AG04449 (cell line): Measurements from ENCODE around the gene DBNDD2.

ENCODE experiments used
- CTCF ChIA-PET: fragments of 350-600 bp; formaldehyde crosslinking; extraction: SDS; loops from one replicate; lab custom pipeline; 2021; ENCODE audit warnings: antibody characterized with exemption; lab: Yijun Ruan, JAX
- POLR2A ChIA-PET: fragments of 400-600, 350-600 bp; formaldehyde crosslinking; extraction: SDS; loops from one replicate; lab custom pipeline; 2020; ENCODE audit warnings: antibody characterized with exemption, inconsistent platforms; lab: Yijun Ruan, JAX
- DNase-seq: peaks from one replicate; pipeline ENCODE4 v3.0.0-alpha.2; 2010; ENCODE audit warnings: low read depth, low spot score
- H3K4me3 ChIP-seq: 2 replicates; pipeline ENCODE4 v1.5.1; 2011; ENCODE audit warnings: low read depth, mild to moderate bottlenecking, control low read depth, low read length
- TF ChIP-seq, protein P1 (sequence below): IDR thresholded peaks from one replicate; pipeline ENCODE4 v1.5.1; 2011; ENCODE audit warnings: mild to moderate bottlenecking, moderate library complexity, low read length, control low read depth, inconsistent platforms; ENCODE audit not compliant: insufficient read depth; ENCODE audit errors: missing control alignments

Gene DBNDD2

DNA sequence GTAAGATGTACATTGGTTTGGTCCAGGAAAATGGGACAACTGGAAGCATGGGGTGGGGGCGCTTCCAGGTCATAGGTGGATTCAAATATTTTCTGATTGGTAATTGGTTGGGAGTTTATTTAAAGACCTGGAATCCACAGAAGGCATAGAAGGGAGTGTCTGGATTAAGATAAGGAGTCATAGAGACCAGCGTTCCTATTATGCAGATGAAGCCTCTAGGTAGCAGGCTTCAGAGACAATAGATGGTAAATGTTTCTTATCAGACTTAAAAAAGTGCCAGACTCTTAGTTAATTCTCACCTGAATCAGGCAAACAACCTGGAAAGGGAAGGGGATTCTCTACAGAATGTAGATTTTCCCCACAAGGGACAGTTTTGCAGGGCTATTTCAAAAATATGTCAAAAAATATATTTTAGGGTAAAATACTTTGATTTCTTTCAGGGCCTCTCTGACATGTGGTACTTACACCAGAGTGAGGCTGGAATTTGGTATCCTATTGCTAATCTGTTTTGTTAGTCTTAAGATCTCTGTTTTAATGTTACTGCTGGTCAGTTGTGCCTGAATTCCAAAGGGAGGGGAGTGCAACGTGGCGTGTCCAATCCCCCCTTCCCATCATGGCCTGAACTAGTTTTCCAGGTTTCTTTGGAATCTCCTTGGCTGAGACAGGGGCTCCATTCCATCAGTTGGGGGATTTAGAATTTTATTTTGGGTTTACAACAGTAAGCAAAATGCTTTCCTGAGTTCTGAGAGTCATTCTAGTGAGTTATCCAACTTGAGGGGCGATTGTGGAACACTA lies 33.0 kb downstream of the DBNDD2 start:
- no peak for DNase-seq
- POLR2A ChIA-PET, result no interaction called here
- CTCF ChIA-PET, result interaction anchor here (6.1 to 14.0 kb wide), 3 partner anchors 7 to 121 kb away, joined by 101 to 460 read pairs (median 178); no protein-coding TSS in a partner anchor
- H3K4me3 ChIP-seq, result no peak overlapping the region
- TF ChIP-seq, protein P1, sequence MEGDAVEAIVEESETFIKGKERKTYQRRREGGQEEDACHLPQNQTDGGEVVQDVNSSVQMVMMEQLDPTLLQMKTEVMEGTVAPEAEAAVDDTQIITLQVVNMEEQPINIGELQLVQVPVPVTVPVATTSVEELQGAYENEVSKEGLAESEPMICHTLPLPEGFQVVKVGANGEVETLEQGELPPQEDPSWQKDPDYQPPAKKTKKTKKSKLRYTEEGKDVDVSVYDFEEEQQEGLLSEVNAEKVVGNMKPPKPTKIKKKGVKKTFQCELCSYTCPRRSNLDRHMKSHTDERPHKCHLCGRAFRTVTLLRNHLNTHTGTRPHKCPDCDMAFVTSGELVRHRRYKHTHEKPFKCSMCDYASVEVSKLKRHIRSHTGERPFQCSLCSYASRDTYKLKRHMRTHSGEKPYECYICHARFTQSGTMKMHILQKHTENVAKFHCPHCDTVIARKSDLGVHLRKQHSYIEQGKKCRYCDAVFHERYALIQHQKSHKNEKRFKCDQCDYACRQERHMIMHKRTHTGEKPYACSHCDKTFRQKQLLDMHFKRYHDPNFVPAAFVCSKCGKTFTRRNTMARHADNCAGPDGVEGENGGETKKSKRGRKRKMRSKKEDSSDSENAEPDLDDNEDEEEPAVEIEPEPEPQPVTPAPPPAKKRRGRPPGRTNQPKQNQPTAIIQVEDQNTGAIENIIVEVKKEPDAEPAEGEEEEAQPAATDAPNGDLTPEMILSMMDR, result no peak

DNA sequence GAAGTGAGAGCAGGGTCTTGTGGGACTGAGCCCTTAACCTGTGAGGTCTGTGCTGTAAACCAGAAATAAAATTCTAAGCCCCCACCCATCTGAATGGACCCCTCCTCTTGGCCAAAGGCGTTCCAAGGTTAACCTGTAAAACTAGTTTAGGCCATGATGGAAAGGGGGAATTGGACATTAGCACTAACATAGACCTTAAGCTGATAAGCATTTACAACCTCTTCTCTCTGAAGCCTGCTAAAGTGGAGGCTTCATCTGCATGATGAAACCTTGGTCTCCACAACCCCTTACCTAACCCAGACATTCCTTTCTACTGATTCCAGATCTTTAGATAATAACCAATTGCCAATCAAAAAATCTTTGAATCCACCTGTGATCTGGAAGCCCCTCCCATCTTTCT lies 33.7 kb downstream of the DBNDD2 start:
- TF ChIP-seq, protein P1, result no peak
- ChIA-PET CTCF (no interaction called here), POLR2A (no interaction called here)
- DNase-seq, result no peak
- H3K4me3 ChIP-seq, result no peak overlapping the region

DNA sequence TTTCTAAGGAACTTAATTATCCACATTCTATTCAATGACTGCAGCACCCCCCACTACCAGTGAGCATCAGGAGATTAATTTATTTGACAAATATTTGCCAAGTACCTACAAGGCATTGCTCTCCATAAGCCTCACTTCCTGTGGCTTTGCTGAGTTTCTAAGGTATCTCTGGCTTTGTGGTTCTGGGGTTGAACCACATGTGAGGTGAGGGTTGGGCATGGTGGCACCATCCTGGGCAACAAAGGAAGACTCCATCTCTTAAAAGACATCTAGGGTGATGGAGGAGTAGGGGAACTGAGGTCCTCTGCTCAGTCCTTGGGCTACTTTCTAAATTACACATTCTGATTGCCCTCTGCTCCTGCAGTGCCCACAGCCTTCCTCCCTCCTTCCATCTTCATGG lies 36.0 kb downstream of the DBNDD2 start:
- no peak for DNase-seq
- TF ChIP-seq, protein P1, result no peak
- CTCF ChIA-PET, result interaction anchor here (1.0 to 7.4 kb wide), 7 partner anchors 6 to 132 kb away, joined by 3 to 101 read pairs (median 3); no protein-coding TSS in a partner anchor
- POLR2A ChIA-PET, result no interaction called here
- H3K4me3 ChIP-seq, result no peak overlapping the region

DNA sequence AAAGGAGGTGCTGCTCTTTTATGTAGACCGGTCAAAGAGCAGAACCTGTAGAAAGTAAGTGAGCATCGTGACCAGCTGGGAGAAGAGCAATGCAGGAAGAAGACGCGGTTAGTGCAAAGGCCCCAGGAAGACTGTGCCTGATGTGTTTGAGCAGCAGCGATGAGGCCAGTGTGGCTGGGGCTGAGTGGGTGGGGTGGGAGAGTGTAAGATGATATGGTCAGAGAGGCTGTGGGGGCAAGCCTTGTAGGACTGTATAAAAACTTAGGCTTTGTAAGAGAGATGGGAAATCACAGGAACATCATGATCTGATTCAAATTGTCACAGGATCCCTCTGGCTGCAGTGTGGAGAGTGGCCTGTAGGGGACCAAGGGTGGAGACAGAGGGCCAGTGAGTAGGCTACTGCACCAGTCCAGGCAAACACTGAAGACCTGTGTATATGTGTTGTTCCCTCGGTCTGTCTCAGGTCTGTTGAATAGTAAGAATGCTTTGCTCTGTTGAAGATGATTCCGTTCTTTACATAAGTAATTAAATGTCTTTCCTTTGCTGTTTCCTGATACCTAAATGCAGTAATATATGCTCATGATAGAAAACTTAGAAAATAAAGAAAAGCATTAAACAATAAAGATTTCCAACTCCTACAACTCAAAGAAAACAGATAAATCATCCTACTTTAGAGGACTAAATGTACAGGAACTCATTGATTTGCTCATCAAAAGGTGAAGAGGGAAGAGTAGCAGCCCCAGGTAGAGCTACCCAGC lies 37.9 kb downstream of the DBNDD2 start:
- ChIA-PET CTCF (interaction anchor here (0.9 to 7.4 kb wide), 13 partner anchors 8 to 325 kb away, joined by 3 to 101 read pairs (median 4); partner anchors contain the start of gene SYS1), POLR2A (no interaction called here)
- DNase-seq, result no peak
- H3K4me3 ChIP-seq, result no peak overlapping the region
- TF ChIP-seq, protein P1, result peak; percentile 56

DNA sequence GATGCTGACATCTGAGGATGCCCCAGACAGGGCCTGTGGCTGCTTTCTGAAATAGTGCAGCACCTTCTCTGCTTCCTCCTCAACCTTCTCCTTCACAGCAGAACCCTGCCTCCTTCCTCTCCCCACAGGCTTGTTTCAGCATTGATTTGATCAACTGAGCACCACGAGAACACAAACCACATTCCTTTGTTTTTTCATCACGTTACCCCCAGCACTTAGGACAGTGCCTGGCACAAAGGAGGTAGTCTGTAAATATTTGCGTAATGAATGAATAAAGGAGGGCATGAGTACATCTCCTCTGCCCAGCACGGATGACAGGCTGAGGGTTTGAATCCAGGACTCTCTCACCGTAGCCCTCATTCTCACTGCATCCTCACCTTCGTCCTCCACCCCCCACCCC lies 40.2 kb downstream of the DBNDD2 start:
- H3K4me3 ChIP-seq, result no peak overlapping the region
- TF ChIP-seq, protein P1, result no peak
- CTCF ChIA-PET, result interaction anchor here (4.4 to 7.4 kb wide), 3 partner anchors 10 to 130 kb away, joined by 36 to 101 read pairs (median 67); no protein-coding TSS in a partner anchor
- DNase-seq, result no peak
- POLR2A ChIA-PET, result no interaction called here

DNA sequence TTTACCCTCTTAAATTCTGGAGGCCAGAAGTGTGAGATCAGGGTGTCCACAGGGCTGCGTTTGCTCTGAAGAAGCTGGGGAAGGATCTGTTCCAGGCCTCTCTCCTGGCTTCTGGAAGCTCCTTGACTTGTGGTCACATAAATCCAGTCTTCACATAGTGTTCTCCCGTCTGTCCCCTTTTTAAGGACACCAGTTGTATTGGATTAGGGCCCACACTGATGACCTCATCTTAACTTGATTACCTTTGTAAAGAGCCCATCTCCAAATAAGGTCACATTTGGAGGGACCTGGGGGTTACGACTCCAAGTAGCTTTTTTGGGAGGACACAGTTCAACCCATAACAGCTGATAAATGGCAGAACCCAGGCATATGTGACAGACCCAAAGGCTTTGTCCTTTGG lies 41.4 kb downstream of the DBNDD2 start:
- no peak overlapping the region for H3K4me3 ChIP-seq
- ChIA-PET CTCF (interaction anchor here (0.9 to 7.4 kb wide), 21 partner anchors 10 to 321 kb away, joined by 3 to 101 read pairs (median 8); partner anchors contain the start of genes DBNDD2 and SYS1), POLR2A (no interaction called here)
- TF ChIP-seq, protein P1, result no peak
- no peak for DNase-seq
